SK-N-MC (cell line): Measurements from ENCODE around the gene MACF1.

Source experiments
- EZH2 ChIP-seq: fragments of 200-600 bp; sonication (generic); IDR thresholded peaks from one replicate; pipeline ENCODE4 v1.6.1; 2017; ENCODE audit warnings: antibody characterized with exemption
- POLR2AphosphoS5 ChIP-seq: IDR thresholded peaks from 2 replicates; pipeline ENCODE4 v1.6.1; 2012; ENCODE audit warnings: mild to moderate bottlenecking, low read depth, low read length, borderline replicate concordance

DNA sequence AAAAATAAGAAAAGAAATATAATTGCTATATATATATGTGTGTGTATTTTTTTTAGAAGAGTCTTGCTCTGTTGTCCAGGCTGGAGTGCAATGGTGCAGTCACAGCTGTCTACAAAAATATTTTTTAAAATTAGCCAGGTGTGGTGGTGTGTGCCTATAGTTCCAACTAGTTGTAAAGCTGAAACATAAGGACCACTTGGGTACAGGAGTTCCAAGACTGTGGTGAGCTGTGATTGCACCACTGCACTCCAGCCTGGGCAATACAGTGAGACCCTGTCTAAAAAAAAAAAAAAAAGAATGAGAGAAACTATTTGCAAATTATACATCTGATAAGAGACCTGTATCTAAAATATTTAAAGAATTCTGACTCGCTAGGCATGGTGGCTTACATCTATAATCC, 328.9 kb downstream of the MACF1 start:
- TF ChIP-seq EZH2 = no peak
- TF ChIP-seq POLR2AphosphoS5 = no peak
